Nephron progenitor cell (in vitro differentiated cells): ENCODE results near the gene CDK15.

Experiments
- DNase-seq: peaks from one replicate; pipeline ENCODE4 v3.0.0; 2021
- H3K27ac Mint-ChIP-seq: 2 replicates; pipeline ENCODE4 v1.8.0; 2021; ENCODE audit warnings: mild to moderate bottlenecking, moderate library complexity, mixed read lengths
- H3K27me3 Mint-ChIP-seq: 2 replicates; pipeline ENCODE4 v1.8.0; 2021; ENCODE audit warnings: mild to moderate bottlenecking, low read depth, mixed read lengths; ENCODE audit not compliant: poor library complexity
- H3K36me3 Mint-ChIP-seq: 2 replicates; pipeline ENCODE4 v1.8.0; 2021; ENCODE audit warnings: low read depth, mixed read lengths
- H3K4me1 Mint-ChIP-seq: 2 replicates; pipeline ENCODE4 v1.8.0; 2021; ENCODE audit warnings: mixed read lengths
- H3K4me3 Mint-ChIP-seq: 2 replicates; pipeline ENCODE4 v1.8.0; 2021; ENCODE audit warnings: mild to moderate bottlenecking, moderate library complexity, mixed read lengths
- H3K9me3 Mint-ChIP-seq: 2 replicates; pipeline ENCODE4 v1.8.0; 2021; ENCODE audit warnings: mild to moderate bottlenecking, moderate library complexity, mixed read lengths
- TF ChIP-seq, protein P1 (sequence below): fragments of 200-600 bp; sonication (generic); IDR thresholded peaks from 2 replicates; pipeline ENCODE4 v1.5.0; 2021; ENCODE audit warnings: antibody characterized with exemption

Gene CDK15

DNA sequence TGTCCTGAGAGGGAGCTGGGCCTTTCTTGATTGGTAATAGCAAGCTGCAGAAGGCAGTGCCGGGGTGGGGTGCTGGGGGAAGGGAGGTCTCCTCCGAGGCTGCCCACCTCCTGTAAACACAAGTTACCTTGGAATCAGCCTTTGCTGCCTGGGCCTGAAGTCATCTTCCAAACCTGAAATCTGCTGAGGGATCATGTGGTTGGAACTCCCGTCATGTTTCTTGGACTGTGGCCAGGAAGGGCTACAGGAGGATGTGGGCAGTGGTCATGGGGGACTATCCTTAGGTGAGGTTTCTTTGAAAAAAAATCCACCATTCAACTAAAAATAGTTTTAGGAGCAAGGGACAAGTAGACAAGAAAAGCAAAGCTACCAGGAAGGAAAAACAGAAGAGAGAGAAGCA, 74.2 kb downstream of the CDK15 start:
- Mint-ChIP-seq H3K27me3 (no peaks in the 10 kb centered on the region), H3K27ac (peak overlapping the region; percentile 96), H3K4me3 (peak overlapping the region; percentile 31), H3K9me3 (no peaks in the 10 kb centered on the region), H3K36me3 (no peaks in the 10 kb centered on the region), H3K4me1 (peaks cover 94% of the 10 kb centered on the region)
- TF ChIP-seq, protein P1, sequence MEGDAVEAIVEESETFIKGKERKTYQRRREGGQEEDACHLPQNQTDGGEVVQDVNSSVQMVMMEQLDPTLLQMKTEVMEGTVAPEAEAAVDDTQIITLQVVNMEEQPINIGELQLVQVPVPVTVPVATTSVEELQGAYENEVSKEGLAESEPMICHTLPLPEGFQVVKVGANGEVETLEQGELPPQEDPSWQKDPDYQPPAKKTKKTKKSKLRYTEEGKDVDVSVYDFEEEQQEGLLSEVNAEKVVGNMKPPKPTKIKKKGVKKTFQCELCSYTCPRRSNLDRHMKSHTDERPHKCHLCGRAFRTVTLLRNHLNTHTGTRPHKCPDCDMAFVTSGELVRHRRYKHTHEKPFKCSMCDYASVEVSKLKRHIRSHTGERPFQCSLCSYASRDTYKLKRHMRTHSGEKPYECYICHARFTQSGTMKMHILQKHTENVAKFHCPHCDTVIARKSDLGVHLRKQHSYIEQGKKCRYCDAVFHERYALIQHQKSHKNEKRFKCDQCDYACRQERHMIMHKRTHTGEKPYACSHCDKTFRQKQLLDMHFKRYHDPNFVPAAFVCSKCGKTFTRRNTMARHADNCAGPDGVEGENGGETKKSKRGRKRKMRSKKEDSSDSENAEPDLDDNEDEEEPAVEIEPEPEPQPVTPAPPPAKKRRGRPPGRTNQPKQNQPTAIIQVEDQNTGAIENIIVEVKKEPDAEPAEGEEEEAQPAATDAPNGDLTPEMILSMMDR: no peak
- no peak for DNase-seq

DNA sequence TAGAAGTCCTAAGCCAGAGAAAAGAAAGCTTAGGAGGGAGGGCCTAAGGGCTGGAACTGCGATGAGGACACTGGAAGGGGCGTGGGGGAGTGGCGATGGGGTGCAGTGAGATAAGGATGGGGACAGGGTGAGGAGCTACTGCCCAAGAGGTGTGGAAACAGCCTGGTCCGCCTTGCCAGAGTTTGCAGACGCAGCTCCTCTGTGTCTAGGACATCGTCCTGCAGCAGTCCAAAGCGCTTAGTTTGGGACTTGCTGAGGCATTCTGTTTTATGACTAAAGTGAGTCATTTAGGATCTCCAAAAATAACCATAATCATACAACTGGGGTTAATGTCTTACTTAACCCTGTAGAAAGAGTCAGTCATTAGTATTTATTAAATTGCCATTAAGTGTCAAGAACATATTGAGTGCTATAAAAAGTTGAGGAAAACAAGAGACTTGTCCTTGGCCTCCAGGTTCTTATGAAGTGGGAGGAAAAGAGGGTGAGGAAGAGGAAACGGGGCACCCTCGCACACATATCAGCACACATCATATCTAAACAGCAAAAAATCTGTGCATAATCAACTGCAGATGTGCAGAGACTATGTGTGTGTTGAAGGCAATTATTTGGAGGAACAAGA, 74.8 kb downstream of the CDK15 start:
- Mint-ChIP-seq H3K36me3 (no peaks in the 10 kb centered on the region), H3K4me1 (peaks cover 92% of the 10 kb centered on the region), H3K27me3 (no peaks in the 10 kb centered on the region), H3K4me3 (peak overlapping the region; percentile 2), H3K9me3 (no peaks in the 10 kb centered on the region), H3K27ac (peak overlapping the region; percentile 96)
- TF ChIP-seq, protein P1: no peak
- no peak for DNase-seq

DNA sequence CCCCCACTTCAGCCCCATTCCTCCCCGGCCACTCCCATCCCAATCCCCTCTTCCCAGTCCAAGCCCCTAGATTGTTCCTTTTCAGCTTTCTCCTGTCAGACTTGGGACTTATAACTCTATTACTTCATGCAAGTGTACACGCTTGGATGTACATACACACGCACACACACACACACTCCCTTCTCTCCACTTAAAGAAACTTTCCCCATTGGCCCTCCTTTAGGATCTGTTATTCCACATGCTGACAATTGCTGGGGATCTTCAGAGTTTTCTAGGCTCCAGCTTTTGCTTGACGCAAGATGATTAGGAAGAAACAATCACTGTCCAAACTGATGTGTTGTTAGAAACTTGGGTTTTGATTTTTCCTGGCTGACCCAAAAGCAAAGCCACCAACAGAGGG, 75.4 kb downstream of the CDK15 start:
- no peak for DNase-seq
- no peaks in the 10 kb centered on the region for H3K36me3 Mint-ChIP-seq
- H3K4me1 Mint-ChIP-seq: peaks cover 94% of the 10 kb centered on the region
- H3K27me3 Mint-ChIP-seq: no peaks in the 10 kb centered on the region
- no peaks in the 10 kb centered on the region for H3K9me3 Mint-ChIP-seq
- peak overlapping the region; percentile 96 for H3K27ac Mint-ChIP-seq
- TF ChIP-seq, protein P1: no peak
- H3K4me3 Mint-ChIP-seq: peak overlapping the region; percentile 66

DNA sequence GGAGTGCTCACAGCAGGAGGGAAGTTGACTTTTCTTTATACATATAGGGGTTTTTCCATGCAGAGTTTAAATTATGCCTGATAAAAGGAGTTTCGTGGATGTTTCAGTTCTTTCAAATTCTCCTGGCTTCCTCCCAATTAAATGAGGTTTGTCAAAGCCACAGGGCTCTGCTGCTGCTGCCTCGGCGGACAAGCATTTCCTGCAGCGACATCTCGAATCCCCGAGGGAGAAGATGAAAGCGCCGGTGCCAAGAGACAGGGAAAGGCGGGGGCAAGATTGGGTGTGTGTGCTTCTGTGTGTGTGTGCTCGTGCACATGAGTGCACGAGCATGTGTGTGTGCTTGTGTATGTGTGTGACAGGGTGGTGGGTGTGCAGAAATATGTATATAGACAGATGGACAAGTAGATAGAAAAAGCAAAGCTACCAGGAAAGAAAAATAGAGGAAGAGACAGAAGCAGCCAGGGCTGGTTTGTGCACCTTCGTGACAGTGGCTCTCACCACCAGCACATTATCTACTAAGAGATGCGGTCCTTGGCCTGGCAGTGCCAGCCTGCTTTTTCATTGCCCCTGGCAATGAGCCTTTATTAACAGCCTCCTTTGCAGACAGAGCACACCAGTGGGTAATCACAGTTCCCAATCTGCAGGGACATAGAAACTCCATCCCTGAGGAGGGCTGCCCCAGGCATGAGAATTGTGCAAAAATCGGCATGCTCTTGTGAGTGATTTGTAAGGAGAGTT, 76.2 kb downstream of the CDK15 start:
- H3K4me3 Mint-ChIP-seq: peak overlapping the region; percentile 66
- H3K36me3 Mint-ChIP-seq: no peaks in the 10 kb centered on the region
- H3K9me3 Mint-ChIP-seq: no peaks in the 10 kb centered on the region
- peak overlapping the region; percentile 97 for H3K27ac Mint-ChIP-seq
- TF ChIP-seq, protein P1: no peak
- H3K4me1 Mint-ChIP-seq: peaks cover 91% of the 10 kb centered on the region
- no peaks in the 10 kb centered on the region for H3K27me3 Mint-ChIP-seq
- peak; percentile 69 for DNase-seq

DNA sequence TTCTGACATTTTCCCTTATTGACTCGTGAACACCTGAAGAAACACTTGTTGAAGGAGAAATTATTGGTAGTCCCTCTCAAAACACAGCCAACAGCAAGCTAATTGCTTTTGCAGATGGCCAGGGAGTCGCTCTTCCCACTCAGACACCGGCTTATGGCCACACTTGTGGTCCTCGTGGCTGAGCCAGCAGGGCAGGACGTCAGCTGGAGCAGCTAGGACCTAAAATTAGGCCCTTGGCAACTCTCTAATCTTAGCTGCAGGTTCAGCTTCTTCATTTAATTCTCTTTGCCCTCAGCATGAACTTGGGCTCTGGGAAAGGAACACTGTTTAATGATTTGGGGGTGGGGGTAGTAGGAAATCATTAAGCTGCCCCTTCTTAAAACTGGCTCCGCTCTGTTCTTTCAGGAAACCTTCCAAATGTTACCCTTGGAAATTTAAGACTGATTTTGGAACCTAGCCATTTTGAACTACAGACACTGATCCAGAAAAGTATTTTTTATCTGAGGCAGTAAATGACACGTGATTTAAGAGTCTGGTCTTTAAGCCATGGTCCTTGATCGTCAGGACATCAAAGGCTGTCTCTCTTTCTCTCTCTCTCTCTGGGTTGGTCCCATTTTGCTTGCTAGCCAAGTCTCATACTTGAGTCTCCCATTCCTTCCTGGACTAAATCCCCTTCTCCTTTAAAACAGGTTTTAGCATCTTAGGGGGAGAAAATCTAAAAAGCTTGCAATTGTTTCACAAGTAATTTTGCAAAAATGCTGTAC, 77.5 kb downstream of the CDK15 start:
- TF ChIP-seq, protein P1: no peak
- Mint-ChIP-seq H3K4me1 (peaks cover 93% of the 10 kb centered on the region), H3K27me3 (no peaks in the 10 kb centered on the region), H3K36me3 (no peaks in the 10 kb centered on the region), H3K9me3 (no peaks in the 10 kb centered on the region), H3K4me3 (peak overlapping the region; percentile 37), H3K27ac (peak overlapping the region; percentile 97)
- no peak for DNase-seq
